Measurements from ENCODE around the gene LMCD1. TPM values are rescaled to one million over a fixed set of nuclear protein-coding genes. Genes with fewer than 3 reads are reported as not detected.

LMCD1 gene
- total RNA-seq, 1 donor from 2014 or later = 0.93 TPM

DNA sequence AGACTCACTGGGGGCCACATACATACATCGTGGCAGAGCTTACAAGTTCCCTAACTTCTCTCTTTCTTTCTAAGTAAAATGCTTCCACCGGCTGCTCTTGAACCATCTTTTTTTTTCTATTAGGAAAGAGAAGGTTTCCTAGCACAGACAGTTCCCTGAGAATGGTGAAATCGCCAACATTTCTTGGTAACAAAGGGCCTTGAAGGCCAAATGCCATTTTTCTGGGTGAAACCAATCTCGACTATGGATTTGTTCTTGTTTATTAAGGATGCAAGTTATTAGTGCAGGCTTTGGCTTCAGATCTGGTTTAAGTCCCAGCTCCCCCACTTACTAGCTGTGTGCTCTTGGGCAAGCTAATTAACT, 3.0 kb downstream of the LMCD1 start:
- Mint-ChIP-seq H3K4me1 (peaks cover 5% of the 10 kb centered on the region), H3K27ac (no peak overlapping the region), H3K4me3 (no peak overlapping the region), H3K27me3 (peaks cover 23% of the 10 kb centered on the region), H3K9me3 (no peaks in the 10 kb centered on the region), H3K36me3 (ENCODE audit: low read depth) (no peaks in the 10 kb centered on the region)
- intact Hi-C loops (cut with micrococcal nuclease) = no loop called here
- DNase-seq = no peak

DNA sequence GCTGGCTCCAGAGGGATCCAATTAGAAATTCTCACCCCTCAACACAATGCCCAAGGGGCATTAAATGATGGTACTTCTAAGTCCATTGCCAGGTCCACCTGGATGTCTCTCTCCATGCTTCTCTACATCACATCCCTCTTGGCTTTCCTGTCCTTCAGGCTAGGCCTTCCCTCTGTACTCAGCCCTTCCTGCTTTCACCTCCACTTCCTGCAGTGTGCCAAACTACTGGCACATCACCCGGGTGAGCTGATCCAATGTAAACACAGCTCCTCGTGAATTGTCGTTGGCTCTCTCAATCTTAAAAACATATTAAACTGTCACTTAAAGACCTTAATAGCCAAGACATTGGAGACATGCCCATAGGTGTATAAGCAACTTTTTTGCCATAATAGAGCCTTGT, 4.0 kb downstream of the LMCD1 start:
- no peak overlapping the region for H3K27ac Mint-ChIP-seq
- H3K36me3 Mint-ChIP-seq (ENCODE audit: low read depth) = no peaks in the 10 kb centered on the region
- H3K27me3 Mint-ChIP-seq = peaks cover 20% of the 10 kb centered on the region
- intact Hi-C loops (cut with micrococcal nuclease) = no loop called here
- H3K4me3 Mint-ChIP-seq = no peak overlapping the region
- no peak for DNase-seq
- H3K4me1 Mint-ChIP-seq = peaks cover 5% of the 10 kb centered on the region
- no peaks in the 10 kb centered on the region for H3K9me3 Mint-ChIP-seq

DNA sequence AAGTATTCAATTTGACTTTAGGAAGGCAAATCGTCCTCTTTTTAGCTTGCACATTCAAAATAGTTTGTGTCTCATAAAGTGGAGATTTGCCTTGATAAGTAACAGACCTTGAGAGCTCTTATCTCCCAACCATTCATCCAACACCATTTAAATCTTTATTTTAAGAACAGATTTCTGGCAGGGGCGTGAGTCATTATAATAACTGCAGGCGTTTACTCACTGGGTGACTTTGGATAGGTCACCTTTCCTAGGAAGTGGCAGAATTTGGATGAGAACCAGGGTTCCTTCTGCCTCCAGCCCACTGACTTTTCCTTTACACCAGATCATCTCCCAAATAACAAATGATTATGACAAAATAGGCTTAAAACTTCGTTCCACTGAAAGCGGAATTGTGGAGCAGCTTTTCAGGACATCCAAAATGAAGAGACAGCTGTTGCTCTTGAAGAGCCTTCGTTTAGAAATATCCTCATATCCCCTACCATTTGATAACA, 5.0 kb downstream of the LMCD1 start:
- Mint-ChIP-seq H3K27ac (no peak overlapping the region), H3K4me3 (no peak overlapping the region), H3K9me3 (no peaks in the 10 kb centered on the region), H3K36me3 (ENCODE audit: low read depth) (no peaks in the 10 kb centered on the region), H3K4me1 (peaks cover 2% of the 10 kb centered on the region), H3K27me3 (peaks cover 12% of the 10 kb centered on the region)
- intact Hi-C loops (cut with micrococcal nuclease) = no loop called here
- no peak for DNase-seq

DNA sequence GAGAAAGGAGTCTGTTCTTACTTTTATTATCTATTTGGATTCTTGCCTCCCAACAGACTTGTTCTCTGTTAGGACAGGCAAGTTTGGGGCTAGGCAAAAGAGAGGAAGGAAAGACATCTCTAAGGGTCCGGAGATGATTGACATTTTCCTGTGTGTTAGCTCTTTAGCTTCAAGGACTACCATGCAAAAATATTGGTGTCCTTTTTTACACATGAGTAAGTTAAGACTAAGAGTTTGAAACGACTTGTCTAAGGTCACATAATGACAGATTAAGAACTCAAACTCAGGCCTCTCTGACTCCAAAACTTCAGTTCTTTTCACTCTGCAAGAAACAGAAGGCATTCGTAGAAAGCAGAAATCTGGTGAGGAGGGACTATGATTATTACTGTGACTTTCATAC, 5.9 kb downstream of the LMCD1 start:
- H3K4me1 Mint-ChIP-seq = no peaks in the 10 kb centered on the region
- H3K27ac Mint-ChIP-seq = no peak overlapping the region
- no peak overlapping the region for H3K4me3 Mint-ChIP-seq
- no peaks in the 10 kb centered on the region for H3K9me3 Mint-ChIP-seq
- H3K36me3 Mint-ChIP-seq (ENCODE audit: low read depth) = no peaks in the 10 kb centered on the region
- intact Hi-C loops (cut with micrococcal nuclease) = no loop called here
- H3K27me3 Mint-ChIP-seq = peaks cover 9% of the 10 kb centered on the region
- DNase-seq = no peak

DNA sequence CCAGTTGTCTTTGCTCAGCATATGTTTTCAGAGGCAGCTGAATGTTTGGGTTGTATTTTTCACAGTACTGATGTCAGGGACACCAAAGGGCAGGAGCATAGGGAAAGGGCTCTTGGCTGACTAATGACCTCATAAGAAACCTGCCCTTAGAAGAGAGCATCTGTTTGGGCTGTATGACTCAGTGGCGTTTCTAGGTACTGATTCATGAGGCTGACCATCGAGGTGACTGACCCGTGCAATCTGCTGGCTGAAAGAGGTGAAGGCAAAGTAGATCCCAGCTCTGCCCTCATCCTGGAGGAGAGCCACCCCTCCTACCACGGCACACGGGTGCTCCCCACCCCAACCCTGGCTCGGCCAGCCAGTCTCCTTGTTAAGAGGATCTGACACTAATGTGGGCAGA, 8.3 kb downstream of the LMCD1 start:
- Mint-ChIP-seq H3K27ac (no peak overlapping the region), H3K4me3 (no peak overlapping the region), H3K27me3 (peaks cover 2% of the 10 kb centered on the region), H3K9me3 (no peaks in the 10 kb centered on the region), H3K4me1 (no peaks in the 10 kb centered on the region), H3K36me3 (ENCODE audit: low read depth) (no peaks in the 10 kb centered on the region)
- no peak for DNase-seq
- intact Hi-C loops (cut with micrococcal nuclease) = no loop called here

DNA sequence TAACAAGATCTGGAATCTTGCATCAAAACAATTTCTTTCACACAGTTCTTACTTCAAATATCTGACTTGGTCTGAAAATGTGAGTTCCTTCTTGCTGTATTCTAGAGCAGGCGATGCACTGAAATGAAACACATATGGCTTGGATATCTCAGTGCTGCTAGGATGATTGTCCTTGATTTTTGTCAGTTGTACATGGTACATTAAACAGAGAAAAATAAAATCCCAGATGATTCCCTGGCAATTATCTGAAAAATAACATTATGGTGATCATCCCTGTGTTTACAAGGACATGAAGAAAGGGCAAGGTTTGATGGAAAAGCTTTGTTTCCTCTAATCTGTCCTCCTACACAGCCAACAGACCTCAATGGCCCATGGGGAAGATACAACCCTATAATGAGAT, 10.6 kb downstream of the LMCD1 start:
- intact Hi-C loops (cut with micrococcal nuclease) = no loop called here
- H3K9me3 Mint-ChIP-seq = no peaks in the 10 kb centered on the region
- no peak for DNase-seq
- no peaks in the 10 kb centered on the region for H3K36me3 Mint-ChIP-seq (ENCODE audit: low read depth)
- H3K27me3 Mint-ChIP-seq = peaks cover 2% of the 10 kb centered on the region
- H3K4me3 Mint-ChIP-seq = no peak overlapping the region
- H3K4me1 Mint-ChIP-seq = no peaks in the 10 kb centered on the region
- no peak overlapping the region for H3K27ac Mint-ChIP-seq

DNA sequence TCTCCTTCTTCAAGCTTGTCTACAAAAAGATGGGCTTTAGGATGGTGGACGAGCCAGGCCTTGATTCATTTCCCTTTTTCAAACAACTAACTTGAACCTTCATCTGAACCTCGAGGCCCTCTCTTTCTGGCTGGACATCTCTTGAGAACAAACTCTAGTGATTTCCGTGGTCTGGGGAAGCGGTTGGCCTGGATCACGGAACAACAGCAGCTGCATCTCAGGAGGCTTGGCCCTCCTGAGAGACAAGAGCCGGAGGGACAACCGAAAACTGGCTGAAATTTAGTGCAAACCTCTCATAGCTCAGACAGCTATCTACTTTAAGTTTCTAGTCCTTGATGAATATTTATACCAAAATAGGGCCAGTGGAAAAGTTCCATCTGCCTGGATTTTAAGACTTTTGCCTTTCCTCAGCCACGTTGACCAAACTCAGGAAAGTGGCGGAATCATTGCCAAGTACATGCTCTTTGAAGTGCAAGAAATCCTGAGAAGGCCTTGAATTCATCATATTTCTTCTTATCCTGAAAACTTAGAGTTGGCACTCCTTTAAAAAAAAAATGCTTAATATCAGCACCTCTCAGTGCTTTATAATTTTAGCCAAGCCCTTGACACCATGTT, 14.5 kb downstream of the LMCD1 start:
- H3K4me1 Mint-ChIP-seq = no peaks in the 10 kb centered on the region
- no peak for DNase-seq
- no peak overlapping the region for H3K27ac Mint-ChIP-seq
- intact Hi-C loops (cut with micrococcal nuclease) = no loop called here
- peaks cover 12% of the 10 kb centered on the region for H3K9me3 Mint-ChIP-seq
- H3K27me3 Mint-ChIP-seq = peaks cover 2% of the 10 kb centered on the region
- H3K4me3 Mint-ChIP-seq = no peak overlapping the region
- H3K36me3 Mint-ChIP-seq (ENCODE audit: low read depth) = no peaks in the 10 kb centered on the region

DNA sequence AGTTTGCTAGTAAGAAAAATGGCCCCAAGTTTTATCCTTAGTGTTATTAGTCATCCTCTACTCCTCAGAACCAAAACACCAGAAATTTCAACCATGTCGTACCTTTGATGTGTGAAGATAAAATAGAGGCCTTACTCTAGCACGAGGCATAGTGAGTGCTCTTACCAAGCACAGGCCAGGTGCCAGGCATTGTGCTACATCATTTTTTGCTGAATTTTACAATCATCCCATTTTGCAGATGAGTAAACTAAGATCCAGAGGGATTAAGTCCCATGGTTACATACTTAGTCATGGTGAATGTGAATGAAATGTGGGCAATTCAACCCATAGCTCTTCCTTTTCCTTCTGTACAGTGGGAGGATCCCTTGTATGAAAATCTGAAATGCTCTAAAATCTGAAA, 15.2 kb downstream of the LMCD1 start:
- intact Hi-C loops (cut with micrococcal nuclease) = no loop called here
- Mint-ChIP-seq H3K9me3 (peaks cover 12% of the 10 kb centered on the region), H3K36me3 (ENCODE audit: low read depth) (no peaks in the 10 kb centered on the region), H3K27me3 (peaks cover 2% of the 10 kb centered on the region), H3K27ac (no peak overlapping the region), H3K4me1 (no peaks in the 10 kb centered on the region), H3K4me3 (no peak overlapping the region)
- DNase-seq = no peak

DNA sequence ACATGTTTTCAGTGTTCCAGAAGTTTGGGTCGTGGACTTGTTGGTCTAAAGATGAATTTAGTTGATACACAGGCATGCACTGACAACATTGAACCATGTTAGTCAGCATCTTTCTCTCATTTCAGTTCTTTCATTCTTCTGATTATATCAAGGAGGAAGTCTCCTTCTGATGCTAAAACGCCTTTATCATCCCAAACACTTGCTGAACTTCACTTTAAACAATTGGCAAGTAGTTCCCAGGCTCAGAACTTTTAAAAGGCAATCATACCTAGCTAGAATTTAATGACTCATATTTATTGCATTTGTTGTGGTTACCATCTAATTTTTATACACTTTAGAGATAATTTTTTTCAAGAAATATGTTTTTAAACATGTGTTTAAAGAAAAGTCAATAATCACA, 15.9 kb downstream of the LMCD1 start:
- no peak overlapping the region for H3K27ac Mint-ChIP-seq
- H3K9me3 Mint-ChIP-seq = peaks cover 12% of the 10 kb centered on the region
- no peak for DNase-seq
- H3K27me3 Mint-ChIP-seq = peaks cover 2% of the 10 kb centered on the region
- H3K36me3 Mint-ChIP-seq (ENCODE audit: low read depth) = no peaks in the 10 kb centered on the region
- intact Hi-C loops (cut with micrococcal nuclease) = no loop called here
- H3K4me3 Mint-ChIP-seq = no peak overlapping the region
- no peaks in the 10 kb centered on the region for H3K4me1 Mint-ChIP-seq

DNA sequence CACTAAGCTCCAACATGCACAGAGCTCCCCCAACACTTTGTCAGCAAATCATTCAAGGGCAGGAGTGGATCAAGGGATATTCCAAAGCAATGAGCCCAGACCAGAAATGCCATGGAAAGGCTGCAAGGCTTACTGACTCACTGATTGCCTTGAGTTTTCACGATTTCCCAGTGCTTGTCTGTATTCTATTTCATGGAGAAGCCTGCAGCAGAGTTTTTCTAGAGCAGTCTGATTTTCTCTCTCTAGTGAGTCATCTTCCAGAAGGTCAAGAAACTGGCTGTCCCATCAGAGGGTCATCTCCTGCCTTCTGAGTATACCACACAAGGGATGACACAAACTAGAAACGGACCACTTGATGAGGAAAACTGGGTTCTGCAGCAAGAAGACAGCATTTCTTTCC, 16.5 kb downstream of the LMCD1 start:
- Mint-ChIP-seq H3K27ac (no peak overlapping the region), H3K36me3 (ENCODE audit: low read depth) (no peaks in the 10 kb centered on the region), H3K4me1 (no peaks in the 10 kb centered on the region), H3K4me3 (no peak overlapping the region), H3K9me3 (peaks cover 12% of the 10 kb centered on the region), H3K27me3 (peaks cover 2% of the 10 kb centered on the region)
- no peak for DNase-seq
- intact Hi-C loops (cut with micrococcal nuclease) = no loop called here

DNA sequence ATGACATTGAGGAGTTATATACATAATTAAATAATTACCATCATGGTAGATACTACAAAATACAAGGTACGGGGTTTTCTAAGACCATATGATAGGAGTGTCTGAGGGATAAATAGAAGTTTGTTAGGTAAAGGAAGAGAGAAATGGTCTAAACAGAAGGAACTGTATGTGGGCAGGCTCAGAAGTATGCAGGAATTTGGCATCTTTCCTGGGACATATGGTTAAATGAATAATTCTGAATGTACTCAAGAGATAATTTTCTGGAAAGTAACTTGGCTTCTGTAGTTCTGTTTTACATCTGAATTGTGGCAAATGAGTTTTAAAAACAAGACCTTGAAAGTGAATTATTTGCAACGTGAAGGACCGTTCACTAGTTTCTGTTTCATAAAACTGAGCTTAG, 17.5 kb downstream of the LMCD1 start:
- Mint-ChIP-seq H3K27ac (no peak overlapping the region), H3K4me1 (no peaks in the 10 kb centered on the region), H3K4me3 (no peak overlapping the region), H3K36me3 (ENCODE audit: low read depth) (no peaks in the 10 kb centered on the region), H3K9me3 (peaks cover 12% of the 10 kb centered on the region), H3K27me3 (no peaks in the 10 kb centered on the region)
- intact Hi-C loops (cut with micrococcal nuclease) = no loop called here
- no peak for DNase-seq

DNA sequence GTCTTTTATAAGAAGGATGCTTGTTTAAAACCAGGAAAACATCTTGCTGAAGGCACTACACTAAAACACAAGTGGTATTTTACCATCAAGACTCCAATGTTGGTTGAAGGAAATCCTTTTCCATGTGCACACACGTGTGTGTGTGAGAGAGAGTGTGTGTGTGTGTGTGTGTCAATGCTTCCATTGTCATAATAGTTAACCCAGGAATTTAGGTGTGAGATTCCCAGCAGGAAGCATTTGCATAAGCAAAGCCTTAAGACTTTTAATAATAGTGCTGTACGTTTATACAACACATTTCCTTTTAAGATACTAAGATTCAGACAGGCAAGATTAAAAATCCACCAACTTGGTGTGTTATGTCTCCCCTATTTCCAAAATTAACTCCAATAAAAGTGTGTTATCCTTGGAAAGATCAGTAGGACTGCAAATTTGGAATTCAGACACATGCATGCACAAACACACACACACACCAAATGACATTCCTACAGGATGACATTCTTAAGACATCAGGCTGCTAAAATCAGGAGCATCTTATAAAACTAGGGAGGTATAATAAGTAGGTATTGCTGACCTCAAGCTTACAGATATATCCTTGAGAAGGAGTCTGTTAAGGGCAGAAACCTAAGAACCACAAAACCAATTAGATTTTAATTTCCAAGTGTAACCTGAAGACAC, 18.3 kb downstream of the LMCD1 start:
- H3K4me3 Mint-ChIP-seq = no peak overlapping the region
- H3K4me1 Mint-ChIP-seq = no peaks in the 10 kb centered on the region
- no peaks in the 10 kb centered on the region for H3K36me3 Mint-ChIP-seq (ENCODE audit: low read depth)
- peaks cover 12% of the 10 kb centered on the region for H3K9me3 Mint-ChIP-seq
- no peaks in the 10 kb centered on the region for H3K27me3 Mint-ChIP-seq
- DNase-seq = no peak
- intact Hi-C loops (cut with micrococcal nuclease) = no loop called here
- no peak overlapping the region for H3K27ac Mint-ChIP-seq

DNA sequence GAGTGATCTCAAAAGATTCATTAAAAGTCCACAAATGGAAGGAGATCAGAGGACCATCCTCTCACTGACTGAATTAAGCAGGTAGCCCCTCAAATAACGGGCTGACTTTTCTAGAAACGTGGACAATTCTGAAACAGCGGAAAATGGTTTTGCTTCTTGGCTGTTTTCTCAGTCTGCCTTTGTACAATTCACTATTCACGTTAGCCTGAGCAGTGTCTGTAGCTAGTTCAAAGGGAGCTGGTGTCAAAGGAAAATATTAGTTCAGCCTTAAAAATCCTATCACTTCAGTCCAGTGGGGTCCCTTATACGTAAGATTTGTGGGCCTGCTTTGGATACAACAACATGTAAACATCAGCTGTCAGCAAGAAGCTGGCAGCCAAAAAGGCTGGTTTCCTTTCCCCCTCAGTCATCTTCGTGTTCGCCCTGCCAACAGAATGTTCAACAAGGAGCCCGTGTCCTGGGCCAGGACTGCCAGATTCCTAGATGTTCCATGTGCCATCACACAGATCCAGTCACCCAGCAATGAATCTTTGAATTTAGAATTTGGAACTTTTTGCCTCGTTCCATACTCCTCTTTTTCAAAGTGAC, 19.3 kb downstream of the LMCD1 start:
- DNase-seq = no peak
- no peaks in the 10 kb centered on the region for H3K4me1 Mint-ChIP-seq
- no peak overlapping the region for H3K27ac Mint-ChIP-seq
- H3K36me3 Mint-ChIP-seq (ENCODE audit: low read depth) = no peaks in the 10 kb centered on the region
- no peaks in the 10 kb centered on the region for H3K27me3 Mint-ChIP-seq
- peaks cover 12% of the 10 kb centered on the region for H3K9me3 Mint-ChIP-seq
- H3K4me3 Mint-ChIP-seq = no peak overlapping the region
- intact Hi-C loops (cut with micrococcal nuclease) = no loop called here

DNA sequence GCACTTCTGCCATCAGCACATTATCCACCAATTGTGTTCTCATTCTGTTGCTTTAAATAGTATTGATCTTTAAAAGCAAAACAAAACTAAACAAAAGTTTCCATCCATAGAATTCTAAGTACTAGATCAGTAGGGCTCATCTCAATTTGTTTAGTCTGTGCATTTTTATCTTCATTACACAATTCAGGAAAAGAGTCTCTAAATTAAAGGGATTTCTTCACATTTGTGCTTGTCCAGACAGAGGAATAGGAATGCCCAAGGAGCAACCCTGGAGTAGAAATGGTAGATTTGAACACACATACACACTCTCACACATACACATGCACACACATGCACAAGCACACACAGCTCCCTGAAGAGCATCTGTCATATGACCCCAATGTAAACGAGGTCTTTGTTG, 21.4 kb downstream of the LMCD1 start:
- H3K4me1 Mint-ChIP-seq = no peaks in the 10 kb centered on the region
- DNase-seq = no peak
- no peak overlapping the region for H3K4me3 Mint-ChIP-seq
- H3K27ac Mint-ChIP-seq = no peak overlapping the region
- H3K36me3 Mint-ChIP-seq (ENCODE audit: low read depth) = no peaks in the 10 kb centered on the region
- H3K9me3 Mint-ChIP-seq = peaks cover 12% of the 10 kb centered on the region
- H3K27me3 Mint-ChIP-seq = no peaks in the 10 kb centered on the region
- intact Hi-C loops (cut with micrococcal nuclease) = no loop called here

DNA sequence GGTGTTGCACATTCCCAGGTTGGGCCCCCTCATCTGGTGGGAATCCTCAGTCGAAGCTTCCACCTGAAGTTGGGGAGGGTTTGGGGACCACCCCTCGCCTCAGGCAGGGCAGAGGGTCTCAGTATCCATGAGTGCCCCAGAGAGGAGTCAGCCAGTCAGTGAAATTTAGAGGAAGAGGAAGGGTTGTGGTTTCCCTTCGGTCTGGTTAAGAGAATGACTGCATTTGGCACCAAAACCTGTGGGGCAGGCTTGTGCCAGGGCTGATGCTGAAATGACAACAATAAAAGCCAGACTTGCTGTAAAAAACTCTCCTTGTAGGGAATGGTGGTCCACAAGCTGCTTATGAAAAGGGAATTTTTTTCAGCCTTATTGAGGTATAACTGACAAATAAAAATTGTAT, 22.6 kb downstream of the LMCD1 start:
- no peak for DNase-seq
- Mint-ChIP-seq H3K4me3 (no peak overlapping the region), H3K27me3 (no peaks in the 10 kb centered on the region), H3K9me3 (peaks cover 2% of the 10 kb centered on the region), H3K27ac (no peak overlapping the region), H3K36me3 (ENCODE audit: low read depth) (no peaks in the 10 kb centered on the region), H3K4me1 (no peaks in the 10 kb centered on the region)
- intact Hi-C loops (cut with micrococcal nuclease) = no loop called here
